Measurements from ENCODE around the gene CBX4. TPM values are rescaled to one million over a fixed set of nuclear protein-coding genes. Genes with fewer than 3 reads are reported as not detected.

The CBX4 gene
- total and polyA plus RNA-seq, 7 experiments from 2014 or later = 4.0 to 134 (median 78.3) TPM

GRCh38 chr17:79835470-79835899 lies 3.8 kb downstream of the CBX4 start:
- Histone ChIP-seq H3K27me3 (ENCODE audit: control insufficient read depth in 2 of 2, insufficient read depth in 2 of 2, low read length in 2 of 2) (peaks cover 0 to 7% of the 10 kb centered on the region in 2 donors), H3K36me3 (ENCODE audit: control insufficient read depth in 2 of 3, insufficient read depth in 3 of 3, low read length in 3 of 3) (peaks cover 5 to 32% (median 13%) of the 10 kb centered on the region in 3 experiments), H3K27ac (ENCODE audit: low read depth, low read length) (no peak overlapping the region), H3K4me1 (ENCODE audit: control insufficient read depth in 2 of 2, insufficient read depth in 2 of 2, low read length in 2 of 2) (peaks cover 30 to 42% of the 10 kb centered on the region in 2 donors), H3K9me3 (ENCODE audit: control insufficient read depth in 2 of 3, low read length in 3 of 3) (no peaks in the 10 kb centered on the region), H3K4me3 (ENCODE audit: low read length) (no peak overlapping the region)
- Mint-ChIP-seq H3K4me3 (peak overlapping the region in 6 of 10 donors; percentile 9 to 95 (median 22)), H3K27me3 (peaks cover 0 to 7% (median 0%) of the 10 kb centered on the region in 5 donors), H3K36me3 (peaks cover 5 to 22% (median 14%) of the 10 kb centered on the region in 5 donors), H3K27ac (no peak overlapping the region), H3K9me3 (peaks cover 0 to 6% (median 0%) of the 10 kb centered on the region in 11 donors), H3K4me1 (peaks cover 13 to 49% (median 27%) of the 10 kb centered on the region in 7 donors)
- DNase-seq (no peak), ATAC-seq (no peak)
- intact Hi-C loops (cut with micrococcal nuclease) = loop anchor here (5.0 kb wide), 2 partner anchors 108 to 312 kb away; partner anchors contain the start of gene EIF4A3 (in 1 of the 2)
- ChIA-PET CTCF (interaction anchor here (0.7 to 1.1 kb wide), 6 partner anchors 10 to 159 kb away, joined by 3 to 5 read pairs (median 3); no protein-coding TSS in a partner anchor), POLR2A (interaction anchor here (1.0 to 2.9 kb wide), 7 partner anchors 9 to 39 kb away, joined by 3 to 16 read pairs (median 4); partner anchors contain the start of gene CBX8)

GRCh38 chr17:79834565-79835469 lies 4.4 kb downstream of the CBX4 start:
- Histone ChIP-seq H3K4me3 (ENCODE audit: low read length) (no peak overlapping the region), H3K9me3 (ENCODE audit: control insufficient read depth in 2 of 3, low read length in 3 of 3) (no peaks in the 10 kb centered on the region), H3K27me3 (ENCODE audit: control insufficient read depth in 2 of 2, insufficient read depth in 2 of 2, low read length in 2 of 2) (peaks cover 0 to 1% of the 10 kb centered on the region in 2 donors), H3K36me3 (ENCODE audit: control insufficient read depth in 2 of 3, insufficient read depth in 3 of 3, low read length in 3 of 3) (peaks cover 5 to 32% (median 13%) of the 10 kb centered on the region in 3 experiments), H3K4me1 (ENCODE audit: control insufficient read depth in 2 of 2, insufficient read depth in 2 of 2, low read length in 2 of 2) (peaks cover 24 to 35% of the 10 kb centered on the region in 2 donors), H3K27ac (ENCODE audit: low read depth, low read length) (no peak overlapping the region)
- H3K36me3 Mint-ChIP-seq = peaks cover 5 to 22% (median 14%) of the 10 kb centered on the region in 5 donors
- intact Hi-C loops (cut with micrococcal nuclease) = loop anchor here (5.0 kb wide), 2 partner anchors 108 to 312 kb away; partner anchors contain the start of gene EIF4A3 (in 1 of the 2)
- H3K9me3 Mint-ChIP-seq = peaks cover 0 to 6% (median 0%) of the 10 kb centered on the region in 11 donors
- H3K4me1 Mint-ChIP-seq = peaks cover 13 to 43% (median 26%) of the 10 kb centered on the region in 7 donors
- H3K27ac Mint-ChIP-seq = peak overlapping the region in 3 of 9 donors; percentile 9 to 63 (median 36)
- ATAC-seq (no peak), DNase-seq (peak in 8 of 9 donors; percentile 39 to 69 (median 51))
- peaks cover 0 to 1% (median 0%) of the 10 kb centered on the region in 5 donors for H3K27me3 Mint-ChIP-seq
- ChIA-PET POLR2A (interaction anchor here (1.0 to 2.9 kb wide), 8 partner anchors 9 to 38 kb away, joined by 3 to 16 read pairs (median 4); partner anchors contain the start of gene CBX8), CTCF (interaction anchor here (0.7 to 1.6 kb wide), 8 partner anchors 11 to 159 kb away, joined by 3 to 5 read pairs (median 4); no protein-coding TSS in a partner anchor)
- H3K4me3 Mint-ChIP-seq = peak overlapping the region in 9 of 10 donors; percentile 2 to 50 (median 26)

- Mint-ChIP-seq H3K27me3 (no peaks in the 10 kb centered on the region), H3K4me3 (peak overlapping the region in 2 of 10 donors; percentile 32 to 50), H3K36me3 (peaks cover 5 to 22% (median 14%) of the 10 kb centered on the region in 5 donors), H3K27ac (no peak overlapping the region), H3K4me1 (peaks cover 15 to 42% (median 34%) of the 10 kb centered on the region in 7 donors), H3K9me3 (peaks cover 0 to 6% (median 0%) of the 10 kb centered on the region in 11 donors)
- ATAC-seq = no peak
- Histone ChIP-seq H3K36me3 (ENCODE audit: control insufficient read depth in 2 of 3, insufficient read depth in 3 of 3, low read length in 3 of 3) (peaks cover 5 to 32% (median 13%) of the 10 kb centered on the region in 3 experiments), H3K4me3 (ENCODE audit: low read length) (no peak overlapping the region), H3K9me3 (ENCODE audit: control insufficient read depth in 2 of 3, low read length in 3 of 3) (no peaks in the 10 kb centered on the region), H3K4me1 (ENCODE audit: control insufficient read depth in 2 of 2, insufficient read depth in 2 of 2, low read length in 2 of 2) (peaks cover 24 to 32% of the 10 kb centered on the region in 2 donors), H3K27me3 (ENCODE audit: control insufficient read depth in 2 of 2, insufficient read depth in 2 of 2, low read length in 2 of 2) (no peaks in the 10 kb centered on the region), H3K27ac (ENCODE audit: low read depth, low read length) (no peak overlapping the region)
- intact Hi-C loops (cut with micrococcal nuclease) = no loop called here
- POLR2A ChIA-PET = interaction anchor here (1.0 to 2.1 kb wide), 5 partner anchors 8 to 37 kb away, joined by 3 to 6 read pairs (median 4); partner anchors contain the start of gene CBX8
- DNase-seq = no peak
- CTCF ChIA-PET = interaction anchor here (1.1 to 1.6 kb wide), 3 partner anchors 17 to 89 kb away, joined by 3 to 4 read pairs (median 4); no protein-coding TSS in a partner anchor
Observed at GRCh38 chr17:79833744-79834564, 5.3 kb downstream of the CBX4 start.

GRCh38 chr17:79833110-79833450 lies 6.2 kb downstream of the CBX4 start:
- no peaks in the 10 kb centered on the region for H3K27me3 Mint-ChIP-seq
- H3K4me1 Mint-ChIP-seq = peaks cover 16 to 39% (median 32%) of the 10 kb centered on the region in 7 donors
- Histone ChIP-seq H3K4me3 (ENCODE audit: low read length) (no peak overlapping the region), H3K9me3 (ENCODE audit: control insufficient read depth in 2 of 3, low read length in 3 of 3) (no peaks in the 10 kb centered on the region), H3K27ac (ENCODE audit: low read depth, low read length) (no peak overlapping the region), H3K27me3 (ENCODE audit: control insufficient read depth in 2 of 2, insufficient read depth in 2 of 2, low read length in 2 of 2) (no peaks in the 10 kb centered on the region), H3K36me3 (ENCODE audit: control insufficient read depth in 2 of 3, insufficient read depth in 3 of 3, low read length in 3 of 3) (peaks cover 5 to 32% (median 13%) of the 10 kb centered on the region in 3 experiments), H3K4me1 (ENCODE audit: control insufficient read depth in 2 of 2, insufficient read depth in 2 of 2, low read length in 2 of 2) (peaks cover 24 to 32% of the 10 kb centered on the region in 2 donors)
- H3K36me3 Mint-ChIP-seq = peaks cover 5 to 20% (median 15%) of the 10 kb centered on the region in 5 donors
- H3K27ac Mint-ChIP-seq = peak overlapping the region in 2 of 9 donors; percentile 25 to 59
- ChIA-PET POLR2A (interaction anchor here (1.2 to 2.1 kb wide), 3 partner anchors 9 to 36 kb away, joined by 3 to 5 read pairs (median 4); partner anchors contain the start of gene CBX8), CTCF (interaction anchor here (1.5 to 1.6 kb wide), 2 partner anchors 16 to 42 kb away, joined by 4 read pairs; no protein-coding TSS in a partner anchor)
- no peak for ATAC-seq
- peak overlapping the region in 7 of 10 donors; percentile 27 to 71 (median 47) for H3K4me3 Mint-ChIP-seq
- intact Hi-C loops (cut with micrococcal nuclease) = no loop called here
- H3K9me3 Mint-ChIP-seq = peaks cover 0 to 3% (median 0%) of the 10 kb centered on the region in 11 donors
- no peak for DNase-seq

- ATAC-seq = no peak
- intact Hi-C loops (cut with micrococcal nuclease) = no loop called here
Observed at GRCh38 chr17:79832218-79833109, 6.8 kb downstream of the CBX4 start.

More at GRCh38 chr17:79832218-79833109, 6.8 kb downstream of the CBX4 start:
- Mint-ChIP-seq H3K27ac (peak overlapping the region in 2 of 9 donors; percentile 25 to 59), H3K4me3 (peak overlapping the region in 7 of 10 donors; percentile 27 to 71 (median 47)), H3K36me3 (peaks cover 5 to 18% (median 15%) of the 10 kb centered on the region in 5 donors), H3K27me3 (no peaks in the 10 kb centered on the region), H3K9me3 (peaks cover 0 to 2% (median 0%) of the 10 kb centered on the region in 11 donors), H3K4me1 (peaks cover 16 to 37% (median 29%) of the 10 kb centered on the region in 7 donors)
- Histone ChIP-seq H3K36me3 (ENCODE audit: control insufficient read depth in 2 of 3, insufficient read depth in 3 of 3, low read length in 3 of 3) (peaks cover 5 to 32% (median 13%) of the 10 kb centered on the region in 3 experiments), H3K27ac (ENCODE audit: low read depth, low read length) (no peak overlapping the region), H3K9me3 (ENCODE audit: control insufficient read depth in 2 of 3, low read length in 3 of 3) (no peaks in the 10 kb centered on the region), H3K4me1 (ENCODE audit: control insufficient read depth in 2 of 2, insufficient read depth in 2 of 2, low read length in 2 of 2) (peaks cover 21 to 30% of the 10 kb centered on the region in 2 donors), H3K27me3 (ENCODE audit: control insufficient read depth in 2 of 2, insufficient read depth in 2 of 2, low read length in 2 of 2) (no peaks in the 10 kb centered on the region), H3K4me3 (ENCODE audit: low read length) (no peak overlapping the region)
- ChIA-PET CTCF (interaction anchor here (1.6 kb wide), 1 partner anchor 15 kb away, joined by 4 read pairs; no protein-coding TSS in a partner anchor), POLR2A (interaction anchor here (1.2 to 2.1 kb wide), 2 partner anchors 9 to 36 kb away, joined by 4 to 5 read pairs; partner anchors contain the start of gene CBX8)
- DNase-seq = no peak
